Activated CD4-positive, alpha-beta memory T cell treated with anti-CD3 and anti-CD28 coated beads for 36 hours (primary cell): Measurements from ENCODE around the gene ABAT. TPM values are rescaled to one million over a fixed set of nuclear protein-coding genes. Genes with fewer than 3 reads are reported as not detected.
"Not testable (repeated sequence)": the region's sequence is repeated elsewhere in the genome, so short reads cannot be mapped to it uniquely, and the experiment has no call there.

ENCODE experiments used
- CTCF ChIA-PET: fragments of 350-600 bp; sonication (Branson Sonifier 250); formaldehyde crosslinking; loops from one replicate; lab custom pipeline; 2021; ENCODE audit warnings: antibody characterized with exemption, inconsistent platforms; lab: Charles Lee
- POLR2A ChIA-PET: fragments of 350-600 bp; sonication (Branson Sonifier 250); formaldehyde crosslinking; loops from one replicate; lab custom pipeline; 2021; ENCODE audit warnings: antibody characterized with exemption; lab: Charles Lee
- DNase-seq: peaks from one replicate; pipeline ENCODE4 v3.0.0-alpha.2; 2020
- H3K27ac Mint-ChIP-seq: one replicate; pipeline ENCODE4 v1.8.0; 2021; ENCODE audit warnings: mixed read lengths
- H3K27me3 Mint-ChIP-seq: one replicate; pipeline ENCODE4 v1.8.0; 2021; ENCODE audit warnings: mixed read lengths
- H3K36me3 Mint-ChIP-seq: one replicate; pipeline ENCODE4 v1.8.0; 2021; ENCODE audit warnings: mixed read lengths
- H3K4me1 Mint-ChIP-seq: one replicate; pipeline ENCODE4 v1.8.0; 2021; ENCODE audit warnings: low read depth, mixed read lengths
- H3K4me3 Mint-ChIP-seq: one replicate; pipeline ENCODE4 v1.8.0; 2021; ENCODE audit warnings: mild to moderate bottlenecking, mixed read lengths
- H3K9me3 Mint-ChIP-seq: one replicate; pipeline ENCODE4 v1.8.0; 2021; ENCODE audit warnings: mixed read lengths
- intact Hi-C: fragments of 100-400 bp; cut with micrococcal nuclease; formaldehyde crosslinking; loops from one replicate; pipeline ENCODE4 v1.15.1; 2023
- total RNA-seq, 2 experiments: library from RNA; stranded (reverse); gene quantifications; one replicate each; pipeline ENCODE4 v1.2.3, GENCODE V29; 2021

Gene ABAT
- total RNA-seq, 2 experiments from 2014 or later: 8.7 to 10.0 TPM

GRCh38 chr16:8742068-8742467 is 67.7 kb downstream of the ABAT start:
- H3K27me3 Mint-ChIP-seq: no peaks in the 10 kb centered on the region
- no peak for DNase-seq
- no peak overlapping the region for H3K4me3 Mint-ChIP-seq
- H3K9me3 Mint-ChIP-seq: no peaks in the 10 kb centered on the region
- H3K36me3 Mint-ChIP-seq: no peaks in the 10 kb centered on the region
- POLR2A ChIA-PET: interaction anchor here (0.5 kb wide), 1 partner anchor 1455 kb away, joined by 3 read pairs; no protein-coding TSS in a partner anchor
- H3K27ac Mint-ChIP-seq: no peak overlapping the region
- H3K4me1 Mint-ChIP-seq: no peaks in the 10 kb centered on the region
- CTCF ChIA-PET: no interaction called here
- intact Hi-C loops: no loop called here

GRCh38 chr16:8748944-8749343 is 74.5 kb downstream of the ABAT start:
- POLR2A ChIA-PET, intact Hi-C loops, H3K36me3 Mint-ChIP-seq, H3K9me3 Mint-ChIP-seq, H3K27ac Mint-ChIP-seq, H3K4me1 Mint-ChIP-seq, DNase-seq, H3K4me3 Mint-ChIP-seq, CTCF ChIA-PET, H3K27me3 Mint-ChIP-seq: not testable (repeated sequence)

GRCh38 chr16:8751481-8752311 is 77.3 kb downstream of the ABAT start:
- H3K36me3 Mint-ChIP-seq: peaks cover 3% of the 10 kb centered on the region
- CTCF ChIA-PET: interaction anchor here (0.9 kb wide), 1 partner anchor 128 kb away, joined by 3 read pairs; no protein-coding TSS in a partner anchor

GRCh38 chr16:8752706-8753105 is 78.3 kb downstream of the ABAT start:
- Mint-ChIP-seq H3K27me3 (no peaks in the 10 kb centered on the region), H3K27ac (no peak overlapping the region), H3K36me3 (peaks cover 4% of the 10 kb centered on the region), H3K4me1 (no peaks in the 10 kb centered on the region), H3K4me3 (no peak overlapping the region), H3K9me3 (no peaks in the 10 kb centered on the region)
- DNase-seq: no peak
- intact Hi-C loops: no loop called here
- CTCF ChIA-PET: interaction anchor here (0.9 kb wide), 1 partner anchor 127 kb away, joined by 3 read pairs; no protein-coding TSS in a partner anchor
- POLR2A ChIA-PET: no interaction called here

More at GRCh38 chr16:8751481-8752311, 77.3 kb downstream of the ABAT start:
- Mint-ChIP-seq H3K27ac (no peak overlapping the region), H3K4me1 (no peaks in the 10 kb centered on the region), H3K27me3 (no peaks in the 10 kb centered on the region), H3K9me3 (no peaks in the 10 kb centered on the region), H3K4me3 (no peak overlapping the region)
- POLR2A ChIA-PET: no interaction called here
- DNase-seq: no peak
- intact Hi-C loops: no loop called here

GRCh38 chr16:8753416-8754054 is 79.1 kb downstream of the ABAT start:
- no peak for DNase-seq
- Mint-ChIP-seq H3K36me3 (peaks cover 5% of the 10 kb centered on the region), H3K9me3 (no peaks in the 10 kb centered on the region), H3K27me3 (no peaks in the 10 kb centered on the region), H3K4me1 (no peaks in the 10 kb centered on the region), H3K27ac (no peak overlapping the region), H3K4me3 (no peak overlapping the region)
- ChIA-PET POLR2A (no interaction called here), CTCF (no interaction called here)
- intact Hi-C loops: no loop called here

- intact Hi-C loops: no loop called here
- Mint-ChIP-seq H3K27me3 (no peaks in the 10 kb centered on the region), H3K36me3 (peaks cover 5% of the 10 kb centered on the region), H3K27ac (no peak overlapping the region), H3K4me3 (no peak overlapping the region), H3K9me3 (no peaks in the 10 kb centered on the region), H3K4me1 (no peaks in the 10 kb centered on the region)
- no peak for DNase-seq
- CTCF ChIA-PET: no interaction called here
- POLR2A ChIA-PET: no interaction called here
Observed at GRCh38 chr16:8756755-8757154, 82.3 kb downstream of the ABAT start.

- H3K27ac Mint-ChIP-seq: no peak overlapping the region
- DNase-seq: no peak
- H3K36me3 Mint-ChIP-seq: peaks cover 5% of the 10 kb centered on the region
- ChIA-PET CTCF (no interaction called here), POLR2A (no interaction called here)
- H3K27me3 Mint-ChIP-seq: no peaks in the 10 kb centered on the region
- H3K4me3 Mint-ChIP-seq: no peak overlapping the region
- no peaks in the 10 kb centered on the region for H3K4me1 Mint-ChIP-seq
- no peaks in the 10 kb centered on the region for H3K9me3 Mint-ChIP-seq
- intact Hi-C loops: no loop called here
Observed at GRCh38 chr16:8758022-8758421, 83.6 kb downstream of the ABAT start.

- no peaks in the 10 kb centered on the region for H3K27me3 Mint-ChIP-seq
- POLR2A ChIA-PET: no interaction called here
- peaks cover 3% of the 10 kb centered on the region for H3K36me3 Mint-ChIP-seq
- no peaks in the 10 kb centered on the region for H3K4me1 Mint-ChIP-seq
- no peak for DNase-seq
- no peak overlapping the region for H3K4me3 Mint-ChIP-seq
- no peak overlapping the region for H3K27ac Mint-ChIP-seq
- CTCF ChIA-PET: no interaction called here
- H3K9me3 Mint-ChIP-seq: no peaks in the 10 kb centered on the region
- intact Hi-C loops: no loop called here
Observed at GRCh38 chr16:8760021-8760420, 85.6 kb downstream of the ABAT start.

GRCh38 chr16:8761078-8761477 is 86.7 kb downstream of the ABAT start:
- ChIA-PET POLR2A (no interaction called here), CTCF (no interaction called here)
- intact Hi-C loops: no loop called here
- Mint-ChIP-seq H3K27me3 (no peaks in the 10 kb centered on the region), H3K27ac (no peak overlapping the region), H3K4me1 (no peaks in the 10 kb centered on the region), H3K36me3 (peaks cover 6% of the 10 kb centered on the region), H3K9me3 (no peaks in the 10 kb centered on the region), H3K4me3 (no peak overlapping the region)
- DNase-seq: no peak

- no peaks in the 10 kb centered on the region for H3K27me3 Mint-ChIP-seq
- intact Hi-C loops: no loop called here
- no peak overlapping the region for H3K27ac Mint-ChIP-seq
- ChIA-PET POLR2A (no interaction called here), CTCF (no interaction called here)
- peaks cover 6% of the 10 kb centered on the region for H3K36me3 Mint-ChIP-seq
- H3K9me3 Mint-ChIP-seq: no peaks in the 10 kb centered on the region
- DNase-seq: no peak
- H3K4me1 Mint-ChIP-seq: no peaks in the 10 kb centered on the region
- H3K4me3 Mint-ChIP-seq: no peak overlapping the region
Observed at GRCh38 chr16:8762254-8762653, 87.8 kb downstream of the ABAT start.

GRCh38 chr16:8763083-8763482 is 88.7 kb downstream of the ABAT start:
- H3K27me3 Mint-ChIP-seq: no peaks in the 10 kb centered on the region
- no peaks in the 10 kb centered on the region for H3K4me1 Mint-ChIP-seq
- POLR2A ChIA-PET: no interaction called here
- CTCF ChIA-PET: no interaction called here
- H3K27ac Mint-ChIP-seq: no peak overlapping the region
- no peaks in the 10 kb centered on the region for H3K9me3 Mint-ChIP-seq
- intact Hi-C loops: no loop called here
- H3K36me3 Mint-ChIP-seq: peaks cover 4% of the 10 kb centered on the region
- DNase-seq: no peak
- no peak overlapping the region for H3K4me3 Mint-ChIP-seq

GRCh38 chr16:8763899-8764298 is 89.5 kb downstream of the ABAT start:
- CTCF ChIA-PET: no interaction called here
- intact Hi-C loops: no loop called here
- POLR2A ChIA-PET: no interaction called here
- H3K36me3 Mint-ChIP-seq: peaks cover 9% of the 10 kb centered on the region
- no peak for DNase-seq
- no peaks in the 10 kb centered on the region for H3K9me3 Mint-ChIP-seq
- no peaks in the 10 kb centered on the region for H3K4me1 Mint-ChIP-seq
- H3K27me3 Mint-ChIP-seq: no peaks in the 10 kb centered on the region
- H3K27ac Mint-ChIP-seq: no peak overlapping the region
- no peak overlapping the region for H3K4me3 Mint-ChIP-seq
